GM08714 (cell line): ENCODE results near the gene KIAA1671.

Experiments
- H3K4me3 ChIP-seq: fragments of 200-500 bp; sonication (Bioruptor generic); 2 replicates; pipeline ENCODE4 v1.5.1; 2014; ENCODE audit warnings: mild to moderate bottlenecking, low read length, inconsistent platforms
- ZNF274 ChIP-seq: IDR thresholded peaks from 2 replicates; pipeline ENCODE4 v1.6.1; 2012; ENCODE audit warnings: mild to moderate bottlenecking, low read depth, low read length

Gene KIAA1671

GRCh38 chr22:25096638-25097405 lies 144.3 kb downstream of the KIAA1671 start:
- TF ChIP-seq ZNF274, result no peak
- H3K4me3 ChIP-seq, result no peak overlapping the region

- no peak for TF ChIP-seq ZNF274
- H3K4me3 ChIP-seq, result no peak overlapping the region
Observed at GRCh38 chr22:25098445-25099081, 146.0 kb downstream of the KIAA1671 start.

GRCh38 chr22:25099202-25099601 lies 146.7 kb downstream of the KIAA1671 start:
- no peak overlapping the region for H3K4me3 ChIP-seq
- TF ChIP-seq ZNF274, result no peak

GRCh38 chr22:25100402-25100801 lies 147.9 kb downstream of the KIAA1671 start:
- no peak for TF ChIP-seq ZNF274

GRCh38 chr22:25100948-25101347 lies 148.4 kb downstream of the KIAA1671 start:
- no peak for TF ChIP-seq ZNF274
- no peak overlapping the region for H3K4me3 ChIP-seq

More at GRCh38 chr22:25100402-25100801, 147.9 kb downstream of the KIAA1671 start:
- no peak overlapping the region for H3K4me3 ChIP-seq

- no peak for TF ChIP-seq ZNF274
Observed at GRCh38 chr22:25101501-25101900, 149.0 kb downstream of the KIAA1671 start.

GRCh38 chr22:25101986-25102385 lies 149.5 kb downstream of the KIAA1671 start:
- no peak overlapping the region for H3K4me3 ChIP-seq
- no peak for TF ChIP-seq ZNF274

More at GRCh38 chr22:25101501-25101900, 149.0 kb downstream of the KIAA1671 start:
- H3K4me3 ChIP-seq, result no peak overlapping the region

- no peak for TF ChIP-seq ZNF274
- no peak overlapping the region for H3K4me3 ChIP-seq
Observed at GRCh38 chr22:25102722-25103121, 150.2 kb downstream of the KIAA1671 start.

GRCh38 chr22:25104367-25104766 lies 151.9 kb downstream of the KIAA1671 start:
- H3K4me3 ChIP-seq, result no peak overlapping the region
- no peak for TF ChIP-seq ZNF274

GRCh38 chr22:25105817-25106650 lies 153.5 kb downstream of the KIAA1671 start:
- no peak for TF ChIP-seq ZNF274
- no peak overlapping the region for H3K4me3 ChIP-seq

- no peak for TF ChIP-seq ZNF274
- H3K4me3 ChIP-seq, result no peak overlapping the region
Observed at GRCh38 chr22:25109878-25110595, 157.5 kb downstream of the KIAA1671 start.

- no peak overlapping the region for H3K4me3 ChIP-seq
- TF ChIP-seq ZNF274, result no peak
Observed at GRCh38 chr22:25110596-25110845, 158.0 kb downstream of the KIAA1671 start.

- peak overlapping the region; percentile 31; the same call in 1 of the 2 replicates for H3K4me3 ChIP-seq
- TF ChIP-seq ZNF274, result no peak
Observed at GRCh38 chr22:25110846-25111578, 158.5 kb downstream of the KIAA1671 start.
